ENCODE results near the gene MYO9A.

DNA sequence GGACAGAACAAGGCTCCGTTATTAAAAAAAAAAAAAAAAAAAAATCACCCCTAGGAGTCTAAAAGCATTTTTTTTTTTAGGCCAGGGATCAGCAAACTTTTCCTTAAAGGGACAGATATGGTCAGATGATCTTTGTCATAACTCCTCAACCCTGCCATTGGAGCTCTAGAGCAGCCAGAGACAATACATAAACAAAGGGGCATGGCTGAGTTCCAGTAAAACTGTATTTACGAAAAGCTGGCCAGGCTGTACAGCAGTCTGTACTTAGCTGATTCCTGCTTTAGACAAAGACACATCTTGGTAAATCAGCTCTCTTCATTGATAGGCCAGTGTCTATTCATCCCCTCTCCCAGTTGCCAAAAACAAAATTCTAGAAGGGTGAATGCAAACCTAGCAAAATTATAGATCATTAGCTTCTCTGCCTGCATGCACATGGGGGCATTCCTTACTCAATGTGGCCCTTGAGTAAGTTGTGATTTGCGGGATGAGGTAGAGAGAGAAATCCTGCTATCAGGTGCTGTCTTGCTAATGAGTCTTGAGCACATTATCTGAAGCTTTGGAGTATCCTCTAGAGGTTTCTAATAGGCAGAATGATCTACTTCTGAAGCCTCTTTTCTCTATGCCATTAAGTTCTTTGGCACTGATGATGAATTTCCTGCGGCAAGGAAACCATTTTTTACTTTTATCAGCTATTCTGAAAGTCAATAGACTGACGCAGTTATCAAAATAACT lies 35.5 kb upstream of the MYO9A start:
- TF ChIP-seq, protein P1, sequence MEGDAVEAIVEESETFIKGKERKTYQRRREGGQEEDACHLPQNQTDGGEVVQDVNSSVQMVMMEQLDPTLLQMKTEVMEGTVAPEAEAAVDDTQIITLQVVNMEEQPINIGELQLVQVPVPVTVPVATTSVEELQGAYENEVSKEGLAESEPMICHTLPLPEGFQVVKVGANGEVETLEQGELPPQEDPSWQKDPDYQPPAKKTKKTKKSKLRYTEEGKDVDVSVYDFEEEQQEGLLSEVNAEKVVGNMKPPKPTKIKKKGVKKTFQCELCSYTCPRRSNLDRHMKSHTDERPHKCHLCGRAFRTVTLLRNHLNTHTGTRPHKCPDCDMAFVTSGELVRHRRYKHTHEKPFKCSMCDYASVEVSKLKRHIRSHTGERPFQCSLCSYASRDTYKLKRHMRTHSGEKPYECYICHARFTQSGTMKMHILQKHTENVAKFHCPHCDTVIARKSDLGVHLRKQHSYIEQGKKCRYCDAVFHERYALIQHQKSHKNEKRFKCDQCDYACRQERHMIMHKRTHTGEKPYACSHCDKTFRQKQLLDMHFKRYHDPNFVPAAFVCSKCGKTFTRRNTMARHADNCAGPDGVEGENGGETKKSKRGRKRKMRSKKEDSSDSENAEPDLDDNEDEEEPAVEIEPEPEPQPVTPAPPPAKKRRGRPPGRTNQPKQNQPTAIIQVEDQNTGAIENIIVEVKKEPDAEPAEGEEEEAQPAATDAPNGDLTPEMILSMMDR (conservative IDR thresholded peaks at IDR 0.05) = no peak
- no peak for TF ChIP-seq ZFX (IDR thresholded peaks at IDR 0.05)
